ENCODE measurements around the gene SLC39A11. TPM values are rescaled to one million over a fixed set of nuclear protein-coding genes. Genes with fewer than 3 reads are reported as not detected.
"Not testable (repeated sequence)": the region's sequence is repeated elsewhere in the genome, so short reads cannot be mapped to it uniquely, and the experiment has no call there.

The SLC39A11 gene
- total RNA-seq, 1 experiment from 2014 or later = 15.2 TPM

DNA sequence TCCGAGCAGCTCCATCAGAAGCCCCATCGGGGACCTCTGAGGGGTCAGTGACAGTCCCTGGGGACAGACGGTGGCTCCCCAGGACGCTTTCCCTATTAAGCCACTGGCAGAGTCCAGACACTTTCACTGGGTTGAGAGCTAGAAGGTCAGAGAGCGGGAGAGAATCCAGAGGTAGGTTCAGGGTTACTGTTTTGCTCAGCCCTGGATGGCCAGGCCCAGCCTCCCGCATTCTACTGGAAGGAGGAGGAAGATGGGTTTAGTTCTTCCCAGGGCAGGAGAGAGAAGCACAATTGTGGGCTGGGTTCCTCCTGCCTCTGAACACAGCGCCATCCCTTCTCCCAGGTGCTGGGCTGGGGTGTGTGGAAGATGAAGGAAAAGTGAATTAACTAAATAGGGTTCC lies 452.8 kb downstream of the SLC39A11 start:
- Histone ChIP-seq H4K20me1 (ENCODE audit: control insufficient read depth, insufficient read depth, insufficient read length) (no peaks in the 10 kb centered on the region), H3K79me1 (ENCODE audit: insufficient read depth, low read depth, low read length, poor library complexity, severe bottlenecking) (no peaks in the 10 kb centered on the region), H2BK120ac (ENCODE audit: low read depth, low read length, poor library complexity, severe bottlenecking) (no peak overlapping the region), H3K23me2 (ENCODE audit: insufficient read length, low read depth, low read length, poor library complexity, severe bottlenecking) (no peaks in the 10 kb centered on the region), H3K79me2 (ENCODE audit: insufficient read depth, low read length) (no peaks in the 10 kb centered on the region), H2AFZ (ENCODE audit: low read length) (no peak overlapping the region), H3K23ac (ENCODE audit: insufficient read length, low read depth, low read length) (no peak overlapping the region), H3K9me3 (ENCODE audit: control insufficient read depth, low read depth, low read length) (no peaks in the 10 kb centered on the region), H2BK20ac (ENCODE audit: low read depth, low read length, poor library complexity, severe bottlenecking) (no peak overlapping the region), H2BK12ac (ENCODE audit: insufficient read length, low read depth, low read length) (no peak overlapping the region), H4K91ac (ENCODE audit: insufficient read length, low read depth, low read length) (no peak overlapping the region), H3T11ph (ENCODE audit: low read length) (no peak overlapping the region), H3K9ac (ENCODE audit: extremely low read depth, insufficient read length, low read length) (no peak overlapping the region), H4K5ac (ENCODE audit: insufficient read length, low read depth, low read length) (no peak overlapping the region), H2BK15ac (ENCODE audit: low read depth, low read length) (no peak overlapping the region), H2AK5ac (ENCODE audit: insufficient read length, low read length) (no peak overlapping the region), H3K4me2 (ENCODE audit: insufficient read depth, insufficient read length, low read length) (no peak overlapping the region), H3K18ac (ENCODE audit: insufficient read length, low read depth, low read length) (no peak overlapping the region), H3K14ac (ENCODE audit: insufficient read depth, low read length) (no peak overlapping the region), H3K4ac (ENCODE audit: low read depth, low read length) (no peak overlapping the region), H4K8ac (replicated peaks; ENCODE audit: insufficient read length, low read depth, low read length) (no peak overlapping the region), H3K4me1 (ENCODE audit: insufficient read depth, low read length) (no peaks in the 10 kb centered on the region), H3K27ac (ENCODE audit: insufficient read length, low read depth, low read length) (no peak overlapping the region), H3K56ac (ENCODE audit: insufficient read length, low read depth, low read length) (no peak overlapping the region), H3K27me3 (ENCODE audit: insufficient read depth, low read length) (no peaks in the 10 kb centered on the region), H2BK5ac (ENCODE audit: insufficient read length, low read length) (no peak overlapping the region)
- no peaks in the 10 kb centered on the region for H3K9me3 Mint-ChIP-seq
- H3K36me3 Mint-ChIP-seq (ENCODE audit: insufficient read depth in 1 of 3, low read depth in 3 of 3) = no peaks in the 10 kb centered on the region
- peaks cover 1% of the 10 kb centered on the region for H3K27me3 Mint-ChIP-seq (ENCODE audit: low read depth)
- H3K27ac Mint-ChIP-seq = no peak overlapping the region
- no CpG with 5 or more reads among the region's 7 CpGs for WGBS (ENCODE audit: extremely low coverage, insufficient read length, low lambda C conversion rate)
- TF ChIP-seq, protein P1, sequence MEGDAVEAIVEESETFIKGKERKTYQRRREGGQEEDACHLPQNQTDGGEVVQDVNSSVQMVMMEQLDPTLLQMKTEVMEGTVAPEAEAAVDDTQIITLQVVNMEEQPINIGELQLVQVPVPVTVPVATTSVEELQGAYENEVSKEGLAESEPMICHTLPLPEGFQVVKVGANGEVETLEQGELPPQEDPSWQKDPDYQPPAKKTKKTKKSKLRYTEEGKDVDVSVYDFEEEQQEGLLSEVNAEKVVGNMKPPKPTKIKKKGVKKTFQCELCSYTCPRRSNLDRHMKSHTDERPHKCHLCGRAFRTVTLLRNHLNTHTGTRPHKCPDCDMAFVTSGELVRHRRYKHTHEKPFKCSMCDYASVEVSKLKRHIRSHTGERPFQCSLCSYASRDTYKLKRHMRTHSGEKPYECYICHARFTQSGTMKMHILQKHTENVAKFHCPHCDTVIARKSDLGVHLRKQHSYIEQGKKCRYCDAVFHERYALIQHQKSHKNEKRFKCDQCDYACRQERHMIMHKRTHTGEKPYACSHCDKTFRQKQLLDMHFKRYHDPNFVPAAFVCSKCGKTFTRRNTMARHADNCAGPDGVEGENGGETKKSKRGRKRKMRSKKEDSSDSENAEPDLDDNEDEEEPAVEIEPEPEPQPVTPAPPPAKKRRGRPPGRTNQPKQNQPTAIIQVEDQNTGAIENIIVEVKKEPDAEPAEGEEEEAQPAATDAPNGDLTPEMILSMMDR (conservative IDR thresholded peaks at IDR 0.05) = no peak
- DNase-seq = no peak
- peaks cover 8 to 11% of the 10 kb centered on the region in 2 experiments for H3K4me1 Mint-ChIP-seq
- H3K4me3 Mint-ChIP-seq = no peak overlapping the region

DNA sequence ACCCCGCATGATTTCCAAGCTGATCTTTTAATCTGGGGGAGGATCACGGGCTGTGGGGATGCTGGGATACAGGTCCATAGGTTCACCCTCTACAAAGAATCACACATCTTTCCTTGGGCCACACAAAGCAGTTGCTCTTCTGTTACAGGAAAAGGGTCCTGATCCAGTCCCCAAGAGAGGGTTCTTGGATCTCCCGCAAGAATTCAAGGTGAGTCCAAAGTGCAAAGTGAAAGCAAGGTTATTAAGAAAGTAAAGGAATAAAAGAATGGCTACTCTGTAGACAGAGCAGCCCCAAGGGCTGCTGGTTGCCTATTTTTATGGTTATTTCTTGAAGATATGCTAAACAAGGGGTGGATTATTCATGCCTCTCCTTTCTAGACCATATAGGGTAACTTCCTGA lies 453.6 kb downstream of the SLC39A11 start:
- not testable (repeated sequence) for H2BK120ac ChIP-seq (ENCODE audit: low read depth, low read length, poor library complexity, severe bottlenecking); H3K14ac ChIP-seq (ENCODE audit: insufficient read depth, low read length); H3K4ac ChIP-seq (ENCODE audit: low read depth, low read length); H2AK5ac ChIP-seq (ENCODE audit: insufficient read length, low read length); DNase-seq; H3K79me1 ChIP-seq (ENCODE audit: insufficient read depth, low read depth, low read length, poor library complexity, severe bottlenecking); H3K79me2 ChIP-seq (ENCODE audit: insufficient read depth, low read length); H4K5ac ChIP-seq (ENCODE audit: insufficient read length, low read depth, low read length); H3K23ac ChIP-seq (ENCODE audit: insufficient read length, low read depth, low read length); H2BK12ac ChIP-seq (ENCODE audit: insufficient read length, low read depth, low read length); H3K4me3 Mint-ChIP-seq; H3K9me3 ChIP-seq (ENCODE audit: control insufficient read depth, low read depth, low read length); H2AFZ ChIP-seq (ENCODE audit: low read length); H3K18ac ChIP-seq (ENCODE audit: insufficient read length, low read depth, low read length); H3K4me2 ChIP-seq (ENCODE audit: insufficient read depth, insufficient read length, low read length); H3K36me3 Mint-ChIP-seq (ENCODE audit: insufficient read depth in 1 of 3, low read depth in 3 of 3); H3K4me1 ChIP-seq (ENCODE audit: insufficient read depth, low read length); H4K8ac ChIP-seq (replicated peaks; ENCODE audit: insufficient read length, low read depth, low read length); H4K20me1 ChIP-seq (ENCODE audit: control insufficient read depth, insufficient read depth, insufficient read length); H3K27me3 ChIP-seq (ENCODE audit: insufficient read depth, low read length); H2BK15ac ChIP-seq (ENCODE audit: low read depth, low read length); H3K9ac ChIP-seq (ENCODE audit: extremely low read depth, insufficient read length, low read length); H2BK20ac ChIP-seq (ENCODE audit: low read depth, low read length, poor library complexity, severe bottlenecking); H3K23me2 ChIP-seq (ENCODE audit: insufficient read length, low read depth, low read length, poor library complexity, severe bottlenecking); H4K91ac ChIP-seq (ENCODE audit: insufficient read length, low read depth, low read length); H2BK5ac ChIP-seq (ENCODE audit: insufficient read length, low read length); H3K56ac ChIP-seq (ENCODE audit: insufficient read length, low read depth, low read length); H3K9me3 Mint-ChIP-seq; H3T11ph ChIP-seq (ENCODE audit: low read length); H3K27me3 Mint-ChIP-seq (ENCODE audit: low read depth); H3K27ac ChIP-seq (ENCODE audit: insufficient read length, low read depth, low read length)
- Mint-ChIP-seq H3K4me1 (peaks cover 8 to 11% of the 10 kb centered on the region in 2 experiments), H3K27ac (peak overlapping the region in 1 of 3 experiments; percentile 57; a peak in 1 of 7 replicates)
- no CpG with 5 or more reads among the region's 3 CpGs for WGBS (ENCODE audit: extremely low coverage, insufficient read length, low lambda C conversion rate)
